SK-N-DZ (cell line): ENCODE results near the gene SORCS2.

Experiments used
- DNase-seq: peaks from one replicate; pipeline ENCODE4 v3.0.0-alpha.2; 2015; ENCODE audit warnings: low spot score

The SORCS2 gene

DNA sequence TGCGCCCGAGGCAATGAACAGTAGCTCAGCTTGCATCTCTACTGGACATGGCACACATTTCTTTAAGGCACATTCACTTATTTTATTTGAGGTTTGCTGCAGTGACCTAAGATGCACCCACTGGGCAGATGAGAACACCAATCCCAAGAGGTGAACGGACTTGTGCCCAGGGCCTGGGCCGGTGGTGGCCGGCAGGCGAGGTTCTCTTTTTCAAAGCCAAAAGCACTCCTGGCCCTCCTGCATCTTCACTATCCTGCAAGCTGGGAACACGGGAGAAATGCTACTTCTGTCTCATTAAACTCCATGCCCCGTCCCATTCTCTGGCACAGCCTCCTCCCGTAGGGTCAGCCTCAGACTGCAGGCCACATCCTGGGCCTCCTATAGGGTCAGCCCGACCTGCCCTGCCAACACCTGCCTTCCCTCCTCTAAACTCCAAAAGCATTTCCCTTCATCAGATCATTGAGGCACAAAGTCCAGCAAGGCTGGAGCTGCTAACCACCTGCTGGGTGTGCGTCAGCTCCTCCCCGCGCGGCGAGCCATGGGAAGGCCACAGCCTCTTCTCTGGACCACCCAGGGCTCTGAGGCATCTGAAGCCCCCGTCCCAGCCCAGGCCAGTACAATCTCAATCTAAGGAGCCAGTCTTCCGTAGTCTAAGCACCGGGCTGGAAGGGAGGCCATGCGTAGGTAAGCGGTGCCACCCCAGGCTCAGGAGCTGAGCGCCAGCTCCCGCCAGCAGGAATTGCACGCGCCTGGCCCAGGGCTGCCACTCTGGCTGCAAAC lies 581.3 kb downstream of the SORCS2 start:
- no peak for DNase-seq

DNA sequence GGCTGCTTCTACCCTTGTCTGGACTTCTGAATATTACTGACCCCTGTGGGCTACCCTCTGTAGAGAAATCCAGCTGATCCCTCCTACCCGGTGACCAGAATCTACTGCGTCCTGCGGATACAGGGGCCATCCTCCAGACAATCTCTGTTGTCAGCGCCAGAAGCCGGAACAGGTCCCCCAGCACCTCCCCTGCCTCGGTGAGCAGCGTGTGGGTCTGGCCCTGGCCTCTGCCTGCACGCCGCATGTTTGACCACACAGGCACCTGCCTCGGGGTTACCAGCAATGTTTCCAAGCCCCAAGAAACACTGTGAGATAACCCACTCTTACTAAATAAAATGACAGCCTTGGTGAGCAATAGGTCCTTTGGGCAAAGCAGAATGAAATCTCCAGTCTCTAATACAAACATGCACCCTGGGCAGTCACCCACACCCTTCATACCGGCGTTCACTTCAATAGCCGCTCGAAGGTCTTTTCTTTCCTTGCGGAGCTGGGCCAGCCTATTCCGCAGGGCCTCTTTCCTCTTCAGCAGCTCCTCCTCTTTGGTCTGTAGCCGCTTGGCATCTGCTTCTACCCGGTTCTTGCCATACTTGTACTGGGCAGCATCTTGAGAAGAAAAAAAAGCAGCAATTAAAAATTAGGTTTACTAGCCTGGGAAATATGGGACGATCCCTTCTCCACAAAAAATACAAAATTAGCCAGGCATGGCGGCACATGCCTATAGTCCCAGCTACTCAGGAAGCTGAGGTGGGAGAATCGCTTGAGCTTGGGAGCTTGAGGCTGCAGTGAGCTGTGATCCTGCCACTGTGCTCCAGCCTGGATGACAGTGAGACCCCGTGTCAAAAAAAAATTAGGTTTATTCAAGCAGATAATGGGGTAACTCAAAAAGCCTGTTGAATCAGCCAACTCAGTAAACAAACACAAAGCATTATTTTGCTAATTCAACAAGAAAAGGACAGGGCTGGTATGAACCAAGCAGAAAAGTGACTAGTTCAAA lies 582.3 kb downstream of the SORCS2 start:
- no peak for DNase-seq

- DNase-seq, result no peak
Measured at GRCh38 chr4:7775396-7775795, 583.1 kb downstream of the SORCS2 start.

GRCh38 chr4:7777017-7777710 lies 584.8 kb downstream of the SORCS2 start:
- no peak for DNase-seq

DNA sequence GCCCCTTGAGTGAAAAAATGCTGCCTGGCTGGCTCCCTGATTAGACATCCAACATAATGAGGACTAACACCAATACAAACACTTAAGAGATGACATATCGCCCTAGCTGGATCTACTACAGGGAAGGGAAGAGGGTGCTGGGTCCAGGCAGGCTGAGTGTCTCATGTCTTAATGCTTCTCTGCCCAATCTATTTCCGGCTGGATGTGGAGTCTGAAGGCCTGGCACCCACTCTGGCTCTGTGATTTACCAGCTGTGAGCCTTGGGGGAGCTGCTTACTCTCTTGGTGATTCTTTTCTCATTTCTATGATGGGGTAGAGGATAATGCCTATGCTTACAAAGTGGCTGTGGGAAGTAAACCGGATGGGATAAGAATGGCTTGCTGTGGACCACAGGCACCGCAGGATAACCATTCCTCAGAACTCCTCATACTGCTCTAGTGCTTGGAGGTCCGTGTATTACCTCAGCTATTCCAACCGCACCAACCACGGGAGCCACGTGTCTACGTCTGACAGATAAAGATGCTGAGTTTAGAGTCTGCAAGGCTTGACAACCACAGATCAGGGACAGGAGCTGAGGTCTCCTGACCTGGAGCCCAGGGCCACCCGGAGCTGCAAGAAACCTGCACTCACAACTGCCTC lies 585.7 kb downstream of the SORCS2 start:
- DNase-seq, result no peak

- no peak for DNase-seq
Measured at GRCh38 chr4:7778510-7779431, 586.4 kb downstream of the SORCS2 start.

DNA sequence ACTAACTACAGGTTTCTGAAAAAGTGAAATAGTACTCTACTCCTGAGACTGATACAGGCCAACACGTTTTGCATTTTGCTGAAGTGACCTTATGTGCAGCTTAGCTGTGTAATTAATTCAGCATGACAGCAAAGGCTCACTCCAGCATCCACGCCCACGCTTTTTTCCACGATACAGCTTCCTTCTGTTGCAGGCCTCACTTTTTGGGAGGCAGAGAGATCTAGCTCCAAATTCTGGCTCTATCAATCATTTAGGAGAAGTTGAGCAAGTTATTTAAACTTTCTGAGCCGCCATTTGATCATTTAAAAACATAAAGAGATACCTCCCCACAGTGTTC lies 587.1 kb downstream of the SORCS2 start:
- DNase-seq, result no peak

GRCh38 chr4:7780751-7781348 lies 588.5 kb downstream of the SORCS2 start:
- no peak for DNase-seq

DNA sequence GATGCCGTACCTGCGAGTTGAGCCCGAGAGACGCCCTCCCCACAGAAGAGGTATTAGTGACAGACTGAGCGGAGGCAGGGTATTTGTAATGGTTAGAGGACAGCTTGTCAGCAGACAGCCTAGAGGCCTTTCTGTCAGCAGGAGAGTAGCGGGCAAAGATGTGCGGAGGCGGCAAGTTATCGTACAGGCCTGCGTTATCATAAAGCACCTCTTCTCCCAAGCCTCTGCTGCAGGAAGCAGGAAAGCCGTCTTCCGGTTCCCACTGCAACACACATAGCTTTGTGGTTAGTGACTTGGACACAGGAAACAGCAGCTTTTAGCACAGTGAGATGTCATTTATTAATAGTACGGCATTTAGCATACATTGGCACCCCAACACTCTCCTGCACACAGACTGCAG lies 589.0 kb downstream of the SORCS2 start:
- no peak for DNase-seq

DNA sequence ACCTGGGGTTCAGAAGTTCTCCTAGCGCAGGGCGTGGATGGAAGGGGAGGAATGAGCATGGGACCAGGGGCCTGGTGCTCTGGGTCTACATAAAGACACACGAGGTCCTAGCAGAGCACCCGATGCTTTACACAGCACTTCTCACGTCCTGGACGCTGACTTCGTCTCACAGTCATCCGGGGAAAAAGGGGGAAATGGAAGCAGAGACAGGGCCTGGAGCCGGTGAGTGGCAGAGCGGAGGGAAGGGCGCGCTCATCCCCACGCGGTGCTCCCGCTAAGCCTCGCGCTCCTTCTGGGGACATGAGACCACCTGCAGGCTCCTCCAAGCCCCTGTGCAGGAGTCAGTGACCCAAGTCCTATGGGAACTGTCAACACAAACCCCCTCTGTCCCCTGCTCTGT lies 589.7 kb downstream of the SORCS2 start:
- no peak for DNase-seq

DNA sequence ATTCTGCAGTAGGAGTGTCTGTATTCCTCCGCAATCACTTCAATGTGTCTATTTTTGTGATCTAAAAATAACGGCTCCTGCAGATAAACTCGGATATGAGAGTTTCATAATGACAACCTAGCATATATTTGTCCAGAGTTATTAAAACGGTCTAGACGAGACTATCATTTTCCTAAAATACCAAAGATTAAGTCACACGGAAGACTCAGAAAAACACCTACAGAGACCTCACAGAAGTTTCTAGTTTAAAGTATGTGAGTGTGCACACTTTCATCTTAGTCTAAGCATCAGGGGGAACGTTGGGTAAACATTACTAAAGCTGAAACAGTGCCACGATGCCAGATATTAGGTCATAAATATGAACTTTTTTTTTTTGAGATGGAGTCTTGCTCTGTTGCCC lies 590.4 kb downstream of the SORCS2 start:
- DNase-seq, result no peak

DNA sequence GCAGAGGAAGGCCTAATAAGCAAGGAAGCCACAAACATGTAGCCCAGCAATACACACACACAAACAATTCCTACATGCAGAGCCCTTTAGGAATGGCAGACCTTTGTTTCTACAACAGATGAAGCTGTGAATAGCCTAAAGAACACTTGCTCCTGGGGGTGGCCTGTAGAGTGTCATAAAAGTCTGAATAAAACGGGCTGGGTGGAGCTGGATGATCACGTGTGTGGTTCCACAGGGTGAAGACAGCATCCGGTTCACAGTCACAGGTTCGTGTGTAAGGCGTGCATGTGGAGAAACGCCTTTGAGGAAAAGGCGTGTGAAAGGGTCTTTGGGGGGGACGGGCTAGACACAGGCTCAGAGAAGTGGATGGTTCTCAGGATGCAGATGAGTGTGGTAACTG lies 591.2 kb downstream of the SORCS2 start:
- DNase-seq, result no peak

- DNase-seq, result no peak
Measured at GRCh38 chr4:7784131-7784870, 592.0 kb downstream of the SORCS2 start.

GRCh38 chr4:7785017-7785416 lies 592.7 kb downstream of the SORCS2 start:
- no peak for DNase-seq

DNA sequence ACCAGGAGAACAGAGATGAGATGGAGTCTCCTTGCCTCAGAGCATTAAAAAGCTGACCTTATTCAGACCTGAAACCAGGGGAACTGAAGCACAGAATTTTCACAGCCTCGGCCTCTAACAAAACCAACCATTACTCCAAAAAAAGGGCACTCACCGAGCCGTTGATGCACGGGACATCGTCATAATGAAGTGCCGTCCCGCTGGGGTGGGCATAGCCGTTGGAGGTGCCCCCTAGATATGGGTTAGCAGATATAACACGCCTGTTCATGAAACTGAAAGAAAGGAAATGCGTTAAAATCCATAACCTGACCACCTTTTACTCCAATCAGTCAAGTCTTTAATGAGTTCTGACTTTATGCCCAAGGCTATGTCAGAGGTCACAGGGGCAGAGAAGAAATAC lies 593.7 kb downstream of the SORCS2 start:
- no peak for DNase-seq

- no peak for DNase-seq
Measured at GRCh38 chr4:7786517-7786916, 594.2 kb downstream of the SORCS2 start.

GRCh38 chr4:7787067-7787466 lies 594.7 kb downstream of the SORCS2 start:
- no peak for DNase-seq

- DNase-seq, result no peak
Measured at GRCh38 chr4:7787681-7788141, 595.4 kb downstream of the SORCS2 start.

DNA sequence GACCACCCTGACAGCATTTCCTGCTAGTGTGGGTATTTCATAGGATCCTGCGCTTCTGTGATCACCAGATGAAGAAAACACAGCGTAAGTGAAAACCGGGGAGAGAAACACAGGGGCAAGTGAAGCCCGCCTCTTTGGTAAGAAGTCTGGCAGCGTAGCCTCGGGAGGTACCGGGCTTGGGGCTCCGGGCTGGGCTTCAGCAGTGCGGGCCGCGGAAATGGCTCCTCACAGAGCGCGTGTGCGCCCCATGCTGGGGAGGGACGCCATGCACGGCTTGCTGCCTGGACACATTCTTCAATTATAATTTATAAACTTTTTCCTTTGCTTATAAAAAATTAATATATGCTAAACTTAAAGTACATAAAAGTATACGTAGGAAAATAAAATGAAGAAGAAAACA lies 595.9 kb downstream of the SORCS2 start:
- no peak for DNase-seq
